ENCODE measurements around the gene ZFHX3. TPM values are rescaled to one million over a fixed set of nuclear protein-coding genes. Genes with fewer than 3 reads are reported as not detected.

The ZFHX3 gene
- total and polyA plus RNA-seq, 10 of the 15 experiments (the other 5 are each of a cell fraction or from before 2014, with no cell fraction given): 0.68 to 8.6 (median 2.0) TPM

DNA sequence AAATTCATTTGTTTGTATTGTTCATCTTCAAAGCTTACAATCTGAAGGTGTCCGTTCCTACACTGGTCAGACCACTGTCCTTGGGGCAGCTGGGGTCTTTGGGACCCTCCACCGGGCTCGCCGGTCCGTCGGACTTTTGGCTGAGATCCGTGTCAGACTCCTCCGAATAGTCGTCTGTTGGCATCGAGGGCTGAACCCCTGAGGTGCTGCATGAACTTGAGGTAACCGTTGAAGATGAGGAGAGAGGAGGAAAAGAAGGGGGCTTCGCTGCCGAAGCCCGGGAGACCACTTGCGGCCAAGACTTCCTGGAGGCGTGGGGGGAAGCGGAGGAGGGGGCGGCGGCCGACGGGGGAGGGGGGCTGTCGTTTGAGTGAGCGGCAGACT, 260.8 kb downstream of the ZFHX3 start:
- Histone ChIP-seq H3K36me3 (ENCODE audit: control insufficient read depth in 2 of 2, insufficient read depth in 2 of 2, low read length in 1 of 2) (no peaks in the 10 kb centered on the region; a peak in 2 of 4 replicates), H3K27ac (ENCODE audit: control insufficient read depth, insufficient read depth) (peak overlapping the region; percentile 31; the same call in 1 of the 2 replicates), H4K20me1 (ENCODE audit: control insufficient read depth, insufficient read depth) (no peaks in the 10 kb centered on the region), H3K79me2 (ENCODE audit: control insufficient read depth, insufficient read depth, low read length) (no peaks in the 10 kb centered on the region), H3K4me1 (ENCODE audit: control insufficient read depth, insufficient read depth, low read length) (peaks cover 9% of the 10 kb centered on the region), H2AFZ (ENCODE audit: control insufficient read depth, low read depth, low read length) (peak overlapping the region; percentile 76), H3K4me2 (ENCODE audit: control insufficient read depth, insufficient read depth) (peak overlapping the region; percentile 91), H3K4me3 (peak overlapping the region; percentile 41; the same call in 1 of the 2 replicates), H3K9me3 (replicated peaks; ENCODE audit: control insufficient read depth, insufficient read depth, low read length) (no peaks in the 10 kb centered on the region), H3K27me3 (replicated peaks in 1 of 2; ENCODE audit: control insufficient read depth in 2 of 2, insufficient read depth in 2 of 2, low read length in 1 of 2) (no peaks in the 10 kb centered on the region), H3K9ac (ENCODE audit: control insufficient read depth, insufficient read depth, low read length) (peak overlapping the region; percentile 53)
- intact Hi-C loops (cut with micrococcal nuclease; ENCODE audit: unreplicated experiment) (loop anchor here (10.0 kb wide), 1 partner anchor 282 kb away; no protein-coding TSS in a partner anchor), in situ Hi-C loops (cut with MboI) (no loop called here)
- ATAC-seq (peak; percentile 25), DNase-seq (ENCODE audit: low read depth, low spot score) (no peak), FAIRE-seq (peak; percentile 90)
- no peak for TF ChIP-seq ZBTB11 (CRISPR knock-in tag; IDR thresholded peaks at IDR 0.05)
- TF ChIP-seq PAX8 (IDR thresholded peaks at IDR 0.05): no peak
- TF ChIP-seq MXI1 (IDR thresholded peaks at IDR 0.05; ENCODE audit: low read depth, low read length): no peak
- no peak for TF ChIP-seq IRF4 (IDR thresholded peaks at IDR 0.05; ENCODE audit: low read depth, low read length)
- TF ChIP-seq SRF (IDR thresholded peaks at IDR 0.05; ENCODE audit: low read depth in 2 of 2, low read length in 2 of 2): no peak
- no peak for TF ChIP-seq KAT2A (conservative IDR thresholded peaks at IDR 0.05; ENCODE audit: control insufficient read depth, low read depth, low read length)
- ChIA-PET CTCF (interaction anchor here (0.7 to 1.2 kb wide), 3 partner anchors 10 to 46 kb away, joined by 3 to 4 read pairs (median 3); no protein-coding TSS in a partner anchor), SMC1A (ENCODE audit: uncharacterized antibody, unreplicated experiment) (interaction anchor here (0.6 to 1.8 kb wide), 4 partner anchors 45 to 254 kb away, joined by 3 to 5 read pairs (median 4); no protein-coding TSS in a partner anchor), POLR2A (interaction anchor here (0.7 to 1.1 kb wide), 2 partner anchors 24 to 122 kb away, joined by 3 to 4 read pairs; no protein-coding TSS in a partner anchor), RAD21 (ENCODE audit: unreplicated experiment) (interaction anchor here (0.7 to 1.5 kb wide), 5 partner anchors 23 to 245 kb away, joined by 3 to 4 read pairs (median 3); no protein-coding TSS in a partner anchor)
- no TSS peak for BruUV-seq (replicated peaks)
- 45% methylated on average over 11 of the region's 23 CpGs for WGBS (ENCODE audit: insufficient coverage, insufficient replicate concordance, low lambda C conversion rate, missing lambda C conversion rate)
